A549 (cell line): ENCODE results near the gene MGAT3. TPM values are rescaled to one million over a fixed set of nuclear protein-coding genes. Genes with fewer than 3 reads are reported as not detected.

Experiments
- ATAC-seq, 2 experiments: fragments of 200-7000 bp in 1 of 2; fragments of >200 bp in 1 of 2; cut with Nextera tagmentation in 1 of 2; cut with Tn5 transposase in 1 of 2; 3 replicates each; pipeline versions ENCODE4 v1.8.0 to v1.9.1; 2018 to 2020; ENCODE audit warnings: mild to moderate bottlenecking in 1 of 2, moderate library complexity in 1 of 2
- CTCF ChIA-PET: fragments of 300-600 bp; sonication (Branson Sonifier 250); formaldehyde crosslinking; extraction: SDS; loops from one replicate; lab custom pipeline; 2021; ENCODE audit warnings: antibody characterized with exemption, inconsistent platforms; lab: Yijun Ruan, JAX
- POLR2A ChIA-PET: fragments of 350-600 bp; formaldehyde crosslinking; extraction: SDS; loops from one replicate; lab custom pipeline; 2021; ENCODE audit warnings: antibody characterized with exemption, inconsistent platforms; lab: Yijun Ruan, JAX
- DNase-seq, 2 experiments: peaks; one replicate each; pipeline versions ENCODE4 v3.0.0 to v3.0.0-alpha.2; 2011 to 2016; ENCODE audit warnings: low read depth in 1 of 2, low spot score in 1 of 2
- FAIRE-seq: peaks from 2 replicates; lab custom pipeline; 2011; peaks lifted over from hg19 to GRCh38; lab: Jason Lieb, UNC
- H3K27ac ChIP-seq, 2 experiments: fragments of >200 bp; sonication (Bioruptor Twin); formaldehyde crosslinking; 3 replicates each; pipeline ENCODE4 v1.5.1; 2016 to 2017
- H3K4me1 ChIP-seq: fragments of >200 bp; sonication (Bioruptor Twin); formaldehyde crosslinking; 3 replicates; pipeline ENCODE4 v1.6.1; 2016
- H3K4me2 ChIP-seq: fragments of >200 bp; sonication (Bioruptor Twin); formaldehyde crosslinking; 3 replicates; pipeline ENCODE4 v1.6.1; 2016
- H3K4me3 ChIP-seq: fragments of >200 bp; sonication (Bioruptor Twin); formaldehyde crosslinking; 3 replicates; pipeline ENCODE4 v1.5.1; 2016
- H3K9me3 ChIP-seq: fragments of >200 bp; sonication (Bioruptor Twin); formaldehyde crosslinking; 3 replicates; pipeline ENCODE4 v1.6.1; 2016
- CBX8 ChIP-seq: fragments of 200-600 bp; sonication (generic); IDR thresholded peaks from 2 replicates; pipeline ENCODE4 v1.6.1; 2016
- CHD2 ChIP-seq: fragments of 150-350 bp; IDR thresholded peaks from 2 replicates; pipeline ENCODE4 v1.6.1; 2014; ENCODE audit warnings: low read length; ENCODE audit not compliant: partially characterized antibody
- E2F6 ChIP-seq: IDR thresholded peaks from 2 replicates; pipeline ENCODE4 v1.6.1; 2012; ENCODE audit warnings: low read depth, borderline replicate concordance
- EHF ChIP-seq: fragments of 250-450 bp; sonication (Bioruptor Pico); IDR thresholded peaks from 2 replicates; pipeline ENCODE4 v1.5.0; 2020; ENCODE audit warnings: mild to moderate bottlenecking
- EHMT2 ChIP-seq: fragments of 200-600 bp; sonication (generic); IDR thresholded peaks from 2 replicates; pipeline ENCODE4 v1.6.1; 2016; ENCODE audit warnings: antibody characterized with exemption, low read depth, mild to moderate bottlenecking, moderate library complexity
- HDAC2 ChIP-seq: fragments of 200-600 bp; sonication (generic); IDR thresholded peaks from 2 replicates; pipeline ENCODE4 v1.6.1; 2016
- HOXB5 ChIP-seq: fragments of 250-450 bp; sonication (Bioruptor Pico); IDR thresholded peaks from 2 replicates; pipeline ENCODE4 v1.5.0; 2020; ENCODE audit warnings: mild to moderate bottlenecking, moderate library complexity
- MAFK ChIP-seq: fragments of 450-650 bp; IDR thresholded peaks from 2 replicates; pipeline ENCODE4 v1.6.1; 2014; ENCODE audit not compliant: partially characterized antibody
- MAZ ChIP-seq: fragments of 150-350 bp; IDR thresholded peaks from 2 replicates; pipeline ENCODE4 v1.6.1; 2014; ENCODE audit warnings: antibody characterized with exemption, low read depth, low read length, borderline replicate concordance
- NPAS2 ChIP-seq: fragments of 250-450 bp; sonication (Bioruptor Pico); IDR thresholded peaks from 2 replicates; pipeline ENCODE4 v1.8.0; 2022; ENCODE audit warnings: mild to moderate bottlenecking, moderate library complexity, borderline replicate concordance
- NR3C1 ChIP-seq: fragments of >200 bp; sonication (Bioruptor Twin); formaldehyde crosslinking; IDR thresholded peaks from 3 replicates; pipeline ENCODE4 v1.6.1; 2017
- PBX3 ChIP-seq: IDR thresholded peaks from 2 replicates; pipeline ENCODE4 v1.6.1; 2012
- PHF8 ChIP-seq: fragments of 200-600 bp; sonication (generic); IDR thresholded peaks from 2 replicates; pipeline ENCODE4 v1.6.1; 2016; ENCODE audit warnings: low read depth, mild to moderate bottlenecking, antibody characterized with exemption, moderate library complexity, borderline replicate concordance
- POLR2A ChIP-seq: IDR thresholded peaks from 2 replicates; pipeline ENCODE4 v1.6.1; 2012; ENCODE audit warnings: mild to moderate bottlenecking, low read length
- POLR2AphosphoS2 ChIP-seq: conservative IDR thresholded peaks from 2 replicates; pipeline ENCODE4 v1.6.1; 2012; ENCODE audit warnings: low read length, improper control_type of control experiment, inconsistent platforms
- RARB ChIP-seq: fragments of 250-450 bp; sonication (Bioruptor Pico); IDR thresholded peaks from 2 replicates; pipeline ENCODE4 v1.8.0; 2021; ENCODE audit warnings: mild to moderate bottlenecking, moderate library complexity
- RCOR1 ChIP-seq: fragments of 150-350 bp; IDR thresholded peaks from 2 replicates; pipeline ENCODE4 v1.6.1; 2014; ENCODE audit warnings: antibody characterized with exemption, low read length, low read depth
- RNF2 ChIP-seq: fragments of 200-600 bp; sonication (generic); IDR thresholded peaks from 2 replicates; pipeline ENCODE4 v1.6.1; 2016; ENCODE audit warnings: low read depth, mild to moderate bottlenecking, antibody characterized with exemption, moderate library complexity, borderline replicate concordance
- SMC3 ChIP-seq: fragments of >200 bp; sonication (Bioruptor Twin); formaldehyde crosslinking; IDR thresholded peaks from 3 replicates; pipeline ENCODE4 v1.6.1; 2018; ENCODE audit warnings: inconsistent platforms
- SREBF2 ChIP-seq: fragments of 450-650 bp; IDR thresholded peaks from 2 replicates; pipeline ENCODE4 v1.6.1; 2014; ENCODE audit warnings: mild to moderate bottlenecking, moderate library complexity
- TFCP2L1 ChIP-seq: fragments of 250-450 bp; sonication (Bioruptor Pico); IDR thresholded peaks from 2 replicates; pipeline ENCODE4 v1.5.0; 2021; ENCODE audit warnings: mild to moderate bottlenecking
- WGBS: methylation state at CpG from one replicate; pipeline ENCODE4 v1.1.6; 2017; ENCODE audit errors: missing lambda C conversion rate; 5-methylcytosine and 5-hydroxymethylcytosine counted together
- polyA plus RNA-seq, 4 experiments: library from polyadenylated mRNA; depleted of rRNA in 3 of 4; stranded (reverse); fragments of >200 nt; fragmentation: RNase III in 1 of 4; extraction: RNeasy Plus Mini Kit Qiagen cat#74134 plus additional on column Dnase treatment in 1 of 4; gene quantifications; 2 replicates in 3 of 4; 3 replicates in 1 of 4; pipeline ENCODE4 v1.2.3, GENCODE V29; 2011 to 2017
- TF ChIP-seq, protein P1 (sequence below): fragments of 150-350 bp; IDR thresholded peaks from 2 replicates; pipeline ENCODE4 v1.6.1; 2014; ENCODE audit warnings: low read depth, mild to moderate bottlenecking, low read length
- TF ChIP-seq, protein P2 (sequence below): fragments of >200 bp; sonication (Bioruptor Twin); formaldehyde crosslinking; IDR thresholded peaks from 3 replicates; pipeline ENCODE4 v1.5.1; 2016

Gene MGAT3
- polyA plus RNA-seq, 2 of the 4 experiments (the other 2 are of a cell fraction): 0.62 to 0.84 TPM

DNA sequence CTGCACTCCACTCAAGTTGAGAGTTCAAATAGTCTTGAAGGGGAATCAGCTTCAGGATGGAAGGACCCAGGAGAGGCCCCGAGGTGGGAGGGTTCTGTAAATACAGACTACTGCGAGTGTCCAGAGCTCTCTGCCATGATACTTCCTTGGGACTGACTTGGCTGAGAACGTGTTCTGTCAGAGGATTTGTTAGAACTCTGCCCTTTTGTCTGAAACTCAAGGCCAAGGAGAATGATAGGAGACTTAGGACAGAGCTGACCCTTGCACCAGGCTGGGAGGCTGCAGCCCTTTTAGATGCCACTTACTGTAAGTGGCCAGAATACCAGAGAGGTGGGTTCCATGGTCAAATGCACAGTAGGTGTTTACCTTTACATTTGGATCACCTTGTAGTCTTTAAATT is 60.7 kb downstream of the MGAT3 start:
- ChIA-PET CTCF (interaction anchor here (0.6 to 5.6 kb wide), 7 partner anchors 10 to 87 kb away, joined by 3 to 37 read pairs (median 7); no protein-coding TSS in a partner anchor), POLR2A (interaction anchor here (0.8 to 1.2 kb wide), 2 partner anchors 15 to 21 kb away, joined by 3 to 4 read pairs; partner anchors contain the start of gene MIEF1)
- 96% methylated on average over 3 of the region's 3 CpGs for WGBS
- DNase-seq: no peak
- ATAC-seq: no peak
- H3K27ac ChIP-seq: no peak overlapping the region
- no peak overlapping the region for H3K4me2 ChIP-seq
- TF ChIP-seq RNF2 (no peak), SMC3 (no peak), MAZ (no peak), PBX3 (no peak), MAFK (peak; percentile 15)
- no peak for FAIRE-seq
- peaks cover 14% of the 10 kb centered on the region for H3K4me1 ChIP-seq
- no peaks in the 10 kb centered on the region for H3K9me3 ChIP-seq
- H3K4me3 ChIP-seq: no peak overlapping the region

DNA sequence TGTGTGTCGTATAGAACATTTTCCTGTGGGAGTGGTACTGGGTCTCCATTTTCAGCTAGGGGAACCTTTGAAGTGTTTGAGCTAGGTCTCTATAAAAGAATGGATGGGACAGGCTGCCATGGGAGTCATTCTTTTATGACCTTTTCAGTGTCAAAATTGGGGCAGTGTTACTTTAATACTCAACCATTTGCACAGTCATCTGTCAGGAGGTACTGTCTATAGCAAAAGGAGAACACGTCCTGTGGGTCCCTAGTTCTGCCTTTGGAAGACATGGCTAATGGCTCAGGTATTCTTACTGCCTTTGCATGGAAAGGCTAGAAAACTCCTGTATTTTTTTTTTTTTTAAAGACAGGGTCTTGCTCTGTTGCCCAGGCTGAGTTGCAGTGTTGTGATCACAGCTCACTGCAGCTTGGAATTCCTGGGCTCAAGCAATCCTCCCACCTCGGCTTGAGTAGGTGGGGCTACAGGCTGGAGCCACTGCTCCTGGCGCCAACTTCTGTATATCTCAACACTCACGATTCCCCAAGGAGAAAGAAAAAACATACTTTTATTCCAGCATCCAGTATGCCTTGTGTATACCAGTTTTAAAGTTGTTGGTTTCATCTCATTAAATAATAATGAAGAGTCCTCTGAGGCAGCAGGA is 61.5 kb downstream of the MGAT3 start:
- CTCF ChIA-PET: interaction anchor here (0.6 to 5.6 kb wide), 5 partner anchors 11 to 88 kb away, joined by 3 to 37 read pairs (median 11); no protein-coding TSS in a partner anchor

DNA sequence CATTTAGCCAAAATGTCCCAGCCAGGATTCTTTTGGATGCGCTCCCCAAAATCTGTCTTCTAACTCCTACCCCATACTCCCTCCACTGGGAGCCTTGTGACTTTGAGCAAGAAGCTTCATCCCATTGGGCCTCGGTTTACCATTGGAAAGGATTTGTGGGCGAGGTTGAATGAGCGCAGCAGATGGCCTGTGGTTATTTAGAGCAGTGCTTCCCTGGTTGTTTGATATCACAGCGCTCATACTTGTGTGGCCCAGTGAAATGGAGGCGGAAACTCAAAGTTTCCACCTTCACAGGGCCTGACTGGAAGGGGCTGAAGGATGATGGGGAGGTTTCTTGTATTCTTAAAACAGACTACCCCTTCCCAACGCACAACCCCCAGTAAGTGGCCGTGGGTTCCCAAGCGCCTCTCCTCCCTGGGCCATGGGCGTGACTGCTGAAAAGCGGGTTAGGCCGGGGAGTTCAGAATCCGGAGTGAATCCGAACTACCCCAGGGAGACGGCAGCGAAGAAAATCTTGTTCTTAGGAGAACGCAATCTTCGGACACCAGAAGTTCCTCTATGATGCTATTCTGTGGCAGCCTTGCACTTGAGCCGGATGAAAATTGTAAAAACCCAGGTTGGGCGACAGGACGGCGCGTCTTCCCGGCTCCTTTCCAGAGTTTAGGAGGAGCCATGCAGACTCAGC is 62.3 kb downstream of the MGAT3 start:
- Histone ChIP-seq H3K4me2 (peak overlapping the region; percentile 99), H3K27ac (peak overlapping the region; percentile 96 to 99), H3K4me1 (peaks cover 25% of the 10 kb centered on the region), H3K9me3 (no peaks in the 10 kb centered on the region)
- ATAC-seq (peak; percentile 10 to 27; a peak in 5 of 6 replicates), FAIRE-seq (no peak), DNase-seq (peak in 1 of 2 experiments; percentile 43)
- 26% methylated on average over 19 of the region's 24 CpGs for WGBS
- TF ChIP-seq POLR2A (no peak), MAZ (no peak), CBX8 (no peak), NR3C1 (no peak), SREBF2 (no peak), RARB (no peak), MAFK (no peak), POLR2AphosphoS2 (no peak), NPAS2 (no peak), E2F6 (no peak), EHF (CRISPR knock-in tag) (no peak), HOXB5 (CRISPR knock-in tag) (no peak)
- TF ChIP-seq, protein P1, sequence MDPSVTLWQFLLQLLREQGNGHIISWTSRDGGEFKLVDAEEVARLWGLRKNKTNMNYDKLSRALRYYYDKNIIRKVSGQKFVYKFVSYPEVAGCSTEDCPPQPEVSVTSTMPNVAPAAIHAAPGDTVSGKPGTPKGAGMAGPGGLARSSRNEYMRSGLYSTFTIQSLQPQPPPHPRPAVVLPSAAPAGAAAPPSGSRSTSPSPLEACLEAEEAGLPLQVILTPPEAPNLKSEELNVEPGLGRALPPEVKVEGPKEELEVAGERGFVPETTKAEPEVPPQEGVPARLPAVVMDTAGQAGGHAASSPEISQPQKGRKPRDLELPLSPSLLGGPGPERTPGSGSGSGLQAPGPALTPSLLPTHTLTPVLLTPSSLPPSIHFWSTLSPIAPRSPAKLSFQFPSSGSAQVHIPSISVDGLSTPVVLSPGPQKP: no peak
- TF ChIP-seq, protein P2, sequence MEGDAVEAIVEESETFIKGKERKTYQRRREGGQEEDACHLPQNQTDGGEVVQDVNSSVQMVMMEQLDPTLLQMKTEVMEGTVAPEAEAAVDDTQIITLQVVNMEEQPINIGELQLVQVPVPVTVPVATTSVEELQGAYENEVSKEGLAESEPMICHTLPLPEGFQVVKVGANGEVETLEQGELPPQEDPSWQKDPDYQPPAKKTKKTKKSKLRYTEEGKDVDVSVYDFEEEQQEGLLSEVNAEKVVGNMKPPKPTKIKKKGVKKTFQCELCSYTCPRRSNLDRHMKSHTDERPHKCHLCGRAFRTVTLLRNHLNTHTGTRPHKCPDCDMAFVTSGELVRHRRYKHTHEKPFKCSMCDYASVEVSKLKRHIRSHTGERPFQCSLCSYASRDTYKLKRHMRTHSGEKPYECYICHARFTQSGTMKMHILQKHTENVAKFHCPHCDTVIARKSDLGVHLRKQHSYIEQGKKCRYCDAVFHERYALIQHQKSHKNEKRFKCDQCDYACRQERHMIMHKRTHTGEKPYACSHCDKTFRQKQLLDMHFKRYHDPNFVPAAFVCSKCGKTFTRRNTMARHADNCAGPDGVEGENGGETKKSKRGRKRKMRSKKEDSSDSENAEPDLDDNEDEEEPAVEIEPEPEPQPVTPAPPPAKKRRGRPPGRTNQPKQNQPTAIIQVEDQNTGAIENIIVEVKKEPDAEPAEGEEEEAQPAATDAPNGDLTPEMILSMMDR: no peak
- TF ChIP-seq, all 56 proteins: peak for 0
- POLR2A ChIA-PET: interaction anchor here (1.0 to 1.7 kb wide), 12 partner anchors 11 to 525 kb away, joined by 3 to 34 read pairs (median 6); partner anchors contain the start of genes CBX7, MIEF1 and TAB1
- CTCF ChIA-PET: interaction anchor here (0.9 to 5.6 kb wide), 4 partner anchors 10 to 25 kb away, joined by 3 to 37 read pairs (median 4); no protein-coding TSS in a partner anchor
- peak overlapping the region; percentile 98 for H3K4me3 ChIP-seq

More for the DNA sequence above, 61.5 kb downstream of the MGAT3 start:
- DNase-seq (no peak), ATAC-seq (no peak), FAIRE-seq (no peak)
- Histone ChIP-seq H3K9me3 (no peaks in the 10 kb centered on the region), H3K4me3 (no peak overlapping the region), H3K27ac (peak overlapping the region; percentile 96 to 99; a peak in 4 of 6 replicates), H3K4me1 (peaks cover 22% of the 10 kb centered on the region), H3K4me2 (peak overlapping the region; percentile 99; the same call in 2 of the 3 replicates)
- TF ChIP-seq PHF8 (no peak), RCOR1 (no peak), HDAC2 (no peak), TFCP2L1 (CRISPR knock-in tag) (no peak), EHMT2 (no peak), CHD2 (no peak)
- POLR2A ChIA-PET: interaction anchor here (1.2 kb wide), 1 partner anchor 22 kb away, joined by 3 read pairs; no protein-coding TSS in a partner anchor
- 60% methylated on average over 5 of the region's 5 CpGs for WGBS
